OCI-LY1 (cell line): Measurements from ENCODE around the gene BCL2.
A peak's percentile ranks its signal among the peaks of the same experiment; 100 is the strongest.

ENCODE experiments used
- H2AFZ ChIP-seq: fragments of 200-600 bp; sonication (generic), shearing (Covaris generic); 2 replicates; pipeline ENCODE4 v1.6.0; 2014; ENCODE audit warnings: antibody characterized with exemption, mild to moderate bottlenecking, low read length
- H3F3A ChIP-seq: fragments of 200-600 bp; sonication (generic), shearing (Covaris generic); 2 replicates; pipeline ENCODE4 v1.6.0; 2014; ENCODE audit warnings: mild to moderate bottlenecking, antibody characterized with exemption, low read length, moderate library complexity; ENCODE audit not compliant: insufficient read depth
- H3K27ac ChIP-seq: fragments of 200-600 bp; sonication (generic); 2 replicates; pipeline ENCODE4 v1.5.1; 2014; ENCODE audit warnings: low read length, mixed run types, mild to moderate bottlenecking, low read depth; ENCODE audit not compliant: poor library complexity, severe bottlenecking
- H3K27me3 ChIP-seq: fragments of 200-600 bp; sonication (generic); 2 replicates; pipeline ENCODE4 v1.6.0; 2014; ENCODE audit warnings: antibody characterized with exemption, mild to moderate bottlenecking, low read length, moderate library complexity; ENCODE audit not compliant: insufficient read depth
- H3K36me3 ChIP-seq: fragments of 200-600 bp; sonication (generic); 2 replicates; pipeline ENCODE4 v1.6.1; 2014; ENCODE audit warnings: mild to moderate bottlenecking, antibody characterized with exemption, low read length, moderate library complexity, mixed read lengths; ENCODE audit not compliant: insufficient read depth
- H3K4me1 ChIP-seq: fragments of 200-600 bp; sonication (generic); 2 replicates; pipeline ENCODE4 v1.5.1; 2014; ENCODE audit warnings: mild to moderate bottlenecking, low read length, moderate library complexity; ENCODE audit not compliant: insufficient read depth, severe bottlenecking
- H3K4me2 ChIP-seq: fragments of 200-600 bp; sonication (generic), shearing (Covaris generic); 2 replicates; pipeline ENCODE4 v1.6.1; 2014; ENCODE audit warnings: low read length
- H3K4me3 ChIP-seq: fragments of 200-600 bp; sonication (generic); 2 replicates; pipeline ENCODE4 v1.5.1; 2014; ENCODE audit warnings: low read length, low read depth, mild to moderate bottlenecking, mixed read lengths; ENCODE audit not compliant: poor library complexity, severe bottlenecking
- H3K79me2 ChIP-seq: fragments of 200-600 bp; shearing (Covaris generic); 2 replicates; pipeline ENCODE4 v1.6.1; 2016; ENCODE audit warnings: mixed run types, low read length, mixed read lengths; ENCODE audit not compliant: insufficient read depth
- H3K9ac ChIP-seq: fragments of 200-600 bp; sonication (generic), shearing (Covaris generic); 2 replicates; pipeline ENCODE4 v1.6.1; 2014; ENCODE audit warnings: mild to moderate bottlenecking, low read length, mixed read lengths
- H3K9me2 ChIP-seq: fragments of 200-600 bp; sonication (generic), shearing (Covaris generic); 2 replicates; pipeline ENCODE4 v1.6.1; 2014; ENCODE audit warnings: low read depth, mild to moderate bottlenecking, low read length, mixed read lengths
- H3K9me3 ChIP-seq: fragments of 200-600 bp; shearing (Covaris generic); 2 replicates; pipeline ENCODE4 v1.6.1; 2014; ENCODE audit warnings: low read length, mixed read lengths
- H4K20me1 ChIP-seq: fragments of 200-600 bp; sonication (generic), shearing (Covaris generic); 2 replicates; pipeline ENCODE4 v1.6.0; 2016; ENCODE audit warnings: mild to moderate bottlenecking, low read length; ENCODE audit not compliant: insufficient read depth
- CTCF ChIP-seq: fragments of 200-600 bp; sonication (generic), shearing (Covaris generic); IDR thresholded peaks from 2 replicates; pipeline ENCODE4 v1.5.1; 2017; ENCODE audit warnings: mild to moderate bottlenecking, antibody characterized with exemption, low read length, moderate library complexity, mixed read lengths
- EZH2 ChIP-seq: fragments of 200-600 bp; sonication (generic), shearing (Covaris generic); IDR thresholded peaks from 2 replicates; pipeline ENCODE4 v1.8.0; 2017; ENCODE audit warnings: borderline replicate concordance, mixed run types, mild to moderate bottlenecking, antibody characterized with exemption, low read length, moderate library complexity, mixed read lengths

BCL2 gene

GRCh38 chr18:63309422-63309821, 10.1 kb downstream of the BCL2 start:
- H3K9ac ChIP-seq: no peak overlapping the region; the same call in 1 of the 2 replicates
- peak overlapping the region; percentile 62 for H3K4me2 ChIP-seq
- H3K36me3 ChIP-seq: peaks cover 97% of the 10 kb centered on the region
- H3K4me3 ChIP-seq: peak overlapping the region; percentile 46
- no peaks in the 10 kb centered on the region for H3K9me2 ChIP-seq
- H2AFZ ChIP-seq: no peak overlapping the region
- no peaks in the 10 kb centered on the region for H3K9me3 ChIP-seq
- peak overlapping the region; percentile 15 for H3K27ac ChIP-seq
- 0 out of 2 replicates have a peak, but pooled peaks cover 3% of the 10 kb centered on the region for H3F3A ChIP-seq
- H4K20me1 ChIP-seq: no peaks in the 10 kb centered on the region
- peaks cover 100% of the 10 kb centered on the region for H3K79me2 ChIP-seq
- TF ChIP-seq CTCF (no peak), EZH2 (no peak)
- H3K4me1 ChIP-seq: peaks cover 100% of the 10 kb centered on the region
- H3K27me3 ChIP-seq: no peaks in the 10 kb centered on the region

- H3K4me1 ChIP-seq: peaks cover 100% of the 10 kb centered on the region
- H3K79me2 ChIP-seq: peaks cover 100% of the 10 kb centered on the region
- H3K27me3 ChIP-seq: no peaks in the 10 kb centered on the region
- H3K9ac ChIP-seq: peak overlapping the region; percentile 19; the same call in 1 of the 2 replicates
- H4K20me1 ChIP-seq: no peaks in the 10 kb centered on the region
- no peak overlapping the region for H2AFZ ChIP-seq
- peak overlapping the region; percentile 46 for H3K4me3 ChIP-seq
- H3K27ac ChIP-seq: peak overlapping the region; percentile 15
- TF ChIP-seq CTCF: no peak
- TF ChIP-seq EZH2: no peak
- no peaks in the 10 kb centered on the region for H3K9me3 ChIP-seq
- H3K9me2 ChIP-seq: no peaks in the 10 kb centered on the region
- H3F3A ChIP-seq: no peaks in the 10 kb centered on the region
- peak overlapping the region; percentile 62 for H3K4me2 ChIP-seq
- H3K36me3 ChIP-seq: peaks cover 97% of the 10 kb centered on the region
Measured at GRCh38 chr18:63307551-63308200, 11.9 kb downstream of the BCL2 start.

- H3K9me3 ChIP-seq: no peaks in the 10 kb centered on the region
- peak overlapping the region; percentile 37; the same call in 1 of the 2 replicates for H3K9ac ChIP-seq
- TF ChIP-seq CTCF (no peak), EZH2 (no peak)
- peak overlapping the region; percentile 15 for H3K27ac ChIP-seq
- H3K4me3 ChIP-seq: peak overlapping the region; percentile 46
- peak overlapping the region; percentile 62 for H3K4me2 ChIP-seq
- peaks cover 100% of the 10 kb centered on the region for H3K79me2 ChIP-seq
- H3K9me2 ChIP-seq: no peaks in the 10 kb centered on the region
- H4K20me1 ChIP-seq: no peaks in the 10 kb centered on the region
- no peaks in the 10 kb centered on the region for H3K27me3 ChIP-seq
- H3K4me1 ChIP-seq: peaks cover 100% of the 10 kb centered on the region
- H2AFZ ChIP-seq: no peak overlapping the region
- no peaks in the 10 kb centered on the region for H3F3A ChIP-seq
- peaks cover 97% of the 10 kb centered on the region for H3K36me3 ChIP-seq
Measured at GRCh38 chr18:63306819-63307550, 12.6 kb downstream of the BCL2 start.
